Right renal pelvis (tissue), 4 donors: ENCODE measurements around the gene PMF1. TPM values are rescaled to one million over a fixed set of nuclear protein-coding genes. Genes with fewer than 3 reads are reported as not detected.

Source experiments
- DNase-seq, 4 donors: peaks; one replicate each; pipeline ENCODE4 v3.0.0-alpha.2; 2013; ENCODE audit warnings: low read depth in 4 of 4, low spot score in 3 of 4, missing footprints in 1 of 4
- polyA plus RNA-seq, 4 donors: library from polyadenylated mRNA; unstranded; fragments of 120-200 nt; gene quantifications; one replicate each; pipeline ENCODE4 v1.2.1, GENCODE V29; 2013; ENCODE audit not compliant: insufficient read length in 4 of 4

PMF1 gene
- polyA plus RNA-seq, 4 donors, result 85.7 to 87.8 (median 86.9) TPM

- DNase-seq, result no peak
These were observed 49.9 kb downstream of the PMF1 start for GRCh38 chr1:156262461-156263287.

DNA sequence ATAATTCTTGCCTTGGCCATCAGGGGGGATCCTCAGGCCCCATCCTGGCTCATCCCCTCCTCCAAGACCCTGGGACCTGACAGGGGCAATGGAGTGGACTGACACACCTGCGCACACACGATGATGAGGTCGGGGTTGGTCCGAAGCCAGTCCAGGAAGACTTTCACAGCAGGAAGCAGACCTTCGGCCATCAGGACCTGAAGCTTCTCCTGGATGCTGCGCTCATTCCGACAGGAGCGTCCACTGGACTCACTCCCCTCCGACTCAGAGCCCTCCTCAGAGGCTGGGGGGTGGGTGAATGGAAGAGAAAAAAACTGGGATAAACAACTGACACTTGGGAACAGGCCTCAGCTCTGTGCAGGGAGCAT is 50.5 kb downstream of the PMF1 start:
- no peak for DNase-seq

DNA sequence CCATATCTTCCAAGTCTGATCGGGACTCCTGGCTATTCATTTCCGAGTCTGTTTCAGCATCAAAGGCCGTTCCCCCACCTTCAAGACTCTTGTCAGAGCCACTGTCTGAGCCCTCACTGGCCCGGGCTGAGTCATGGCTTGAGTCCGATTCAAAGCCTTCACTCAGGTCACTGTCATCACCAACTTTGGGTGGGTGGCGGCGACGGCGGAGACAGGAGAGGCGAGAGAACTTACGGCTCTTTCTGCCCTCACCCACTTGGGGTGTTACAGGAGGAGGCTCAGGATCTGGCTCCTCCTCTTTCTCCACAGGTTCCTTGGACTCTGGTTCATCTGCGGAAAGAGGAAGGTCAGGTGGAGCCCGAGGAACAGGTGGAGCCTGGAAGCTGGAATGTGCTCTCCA is 53.2 kb downstream of the PMF1 start:
- no peak for DNase-seq

- DNase-seq, result no peak
These were observed 55.5 kb downstream of the PMF1 start for GRCh38 chr1:156268336-156268735.

DNA sequence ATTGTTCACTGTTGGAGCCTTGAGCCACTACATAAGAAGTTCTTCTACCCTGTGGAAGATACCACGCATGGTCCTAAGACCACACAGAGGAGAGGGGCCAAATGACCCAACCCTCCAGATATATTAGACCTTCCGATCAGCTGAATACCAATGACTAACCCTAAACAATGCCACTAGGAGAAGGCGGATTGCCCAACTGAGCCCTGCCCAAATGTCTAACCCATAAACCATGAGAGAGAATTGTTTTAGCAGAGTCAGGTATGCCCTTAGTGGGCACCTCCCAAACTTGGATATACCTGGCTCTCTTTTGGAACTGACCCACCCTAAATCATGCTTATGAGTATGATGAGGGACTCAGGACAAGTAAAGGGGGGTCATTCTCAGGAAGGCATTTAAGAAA is 57.5 kb downstream of the PMF1 start:
- DNase-seq, result no peak

DNA sequence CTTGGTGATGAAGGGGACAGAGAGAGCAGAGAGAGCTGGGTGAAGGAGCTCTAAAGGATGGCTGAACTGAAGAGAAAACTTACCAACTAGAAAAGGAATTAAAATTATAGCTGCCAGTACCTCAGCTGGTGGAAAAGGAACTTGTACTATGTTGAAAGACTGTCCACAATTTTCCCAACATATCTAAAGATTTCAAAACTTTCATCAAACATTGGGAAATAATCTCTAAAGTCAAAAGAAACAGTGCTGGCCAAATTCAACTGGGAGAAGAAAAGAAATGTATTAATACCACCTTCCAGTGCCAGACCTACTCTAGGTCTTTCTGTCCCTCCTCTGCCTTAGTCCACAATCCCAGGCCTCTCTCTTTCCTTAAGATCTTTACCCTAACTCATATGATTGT is 63.7 kb downstream of the PMF1 start:
- DNase-seq, result no peak

GRCh38 chr1:156276966-156277381 is 64.2 kb downstream of the PMF1 start:
- no peak for DNase-seq

DNA sequence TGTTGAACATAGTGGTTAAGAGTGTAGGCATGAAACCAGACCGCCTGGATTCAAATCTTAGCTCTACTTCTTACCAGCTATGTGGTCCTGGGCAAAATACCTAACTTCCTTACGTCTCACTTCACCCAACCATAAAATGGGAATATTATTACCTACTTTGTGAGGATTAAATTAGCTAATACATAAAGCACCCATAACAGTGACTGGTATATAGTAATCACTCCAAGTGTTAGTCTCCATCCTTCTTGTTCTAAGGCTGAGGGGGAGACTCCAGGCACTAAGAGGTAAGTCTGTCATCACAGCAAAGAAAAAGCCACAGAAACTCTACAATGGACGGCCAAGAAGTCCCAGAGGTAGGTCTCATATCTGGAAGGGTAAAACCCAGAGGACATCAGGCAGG is 67.0 kb downstream of the PMF1 start:
- DNase-seq, result no peak

DNA sequence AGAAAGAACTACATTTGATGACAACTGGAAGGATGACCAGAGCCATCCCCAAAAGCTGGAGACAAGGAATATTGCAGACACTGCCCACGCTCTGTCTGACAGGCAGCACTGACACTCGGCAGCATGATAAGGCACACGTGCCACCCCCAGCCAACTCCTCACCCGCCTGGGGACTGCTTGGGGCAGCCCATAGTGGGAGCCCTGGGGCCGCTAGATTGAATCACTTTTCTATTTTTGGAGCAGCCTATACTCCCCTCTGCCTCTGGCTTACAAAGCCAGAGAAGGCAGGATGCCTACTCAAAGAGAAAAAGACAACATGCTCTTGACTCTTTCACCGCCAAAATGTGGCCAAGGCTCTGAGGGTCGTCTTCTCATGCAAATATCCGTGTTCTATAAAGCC is 68.5 kb downstream of the PMF1 start:
- DNase-seq, result no peak

- DNase-seq, result no peak
These were observed 69.1 kb downstream of the PMF1 start for GRCh38 chr1:156281693-156282478.

- peak; percentile 95 to 99 (median 98) for DNase-seq
These were observed 69.8 kb downstream of the PMF1 start, which contains the start of gene SMG5 for GRCh38 chr1:156282479-156283222. Gene SMG5 (minus strand): TSS chr1:156282825. CDS start chr1:156282680, 145 bp downstream.

DNA sequence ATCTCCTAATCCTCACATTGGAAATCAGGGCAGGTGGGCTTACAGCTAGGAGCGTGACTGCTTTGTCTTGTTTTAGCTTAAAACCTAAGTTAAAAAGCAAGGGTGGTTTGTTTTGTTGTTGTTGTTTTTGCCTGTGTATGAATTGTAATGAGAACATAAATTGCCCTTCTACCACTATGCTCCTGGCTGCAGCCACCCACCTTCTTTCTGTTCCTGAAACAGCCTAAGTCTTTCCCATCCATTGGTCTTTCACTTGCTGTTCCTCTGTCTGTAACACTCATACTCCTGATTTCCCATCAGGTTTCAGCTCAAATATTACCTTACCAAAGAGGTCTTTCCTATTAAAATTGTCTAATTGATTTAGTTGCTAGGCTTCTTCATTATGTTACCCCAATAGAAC is 70.7 kb downstream of the PMF1 start:
- no peak for DNase-seq

DNA sequence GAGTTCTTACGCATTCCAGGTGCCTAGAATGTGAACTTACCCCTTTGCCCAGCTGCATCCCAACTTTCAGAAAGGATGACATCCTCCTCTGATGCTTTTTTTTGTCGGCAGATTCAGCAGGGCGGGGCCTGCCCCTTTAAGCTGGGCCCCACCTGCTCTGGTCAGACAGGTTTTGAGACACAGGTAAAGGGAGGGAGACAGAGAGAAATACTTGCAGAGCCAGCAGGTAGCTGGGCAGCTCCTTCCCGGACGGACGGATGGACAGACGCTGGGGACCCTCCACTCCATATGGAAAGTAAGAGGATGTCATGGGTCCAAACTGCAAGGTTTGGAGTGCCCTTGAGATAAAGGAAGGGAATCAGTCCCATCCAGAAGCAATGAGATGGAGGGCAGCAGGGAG is 71.3 kb downstream of the PMF1 start, which contains the start of gene TMEM79:
TMEM79 (plus strand) TSS at position 214 of the 400 bp plus-strand sequence. CDS start 902 bp downstream, outside the sequence.
- no peak for DNase-seq

DNA sequence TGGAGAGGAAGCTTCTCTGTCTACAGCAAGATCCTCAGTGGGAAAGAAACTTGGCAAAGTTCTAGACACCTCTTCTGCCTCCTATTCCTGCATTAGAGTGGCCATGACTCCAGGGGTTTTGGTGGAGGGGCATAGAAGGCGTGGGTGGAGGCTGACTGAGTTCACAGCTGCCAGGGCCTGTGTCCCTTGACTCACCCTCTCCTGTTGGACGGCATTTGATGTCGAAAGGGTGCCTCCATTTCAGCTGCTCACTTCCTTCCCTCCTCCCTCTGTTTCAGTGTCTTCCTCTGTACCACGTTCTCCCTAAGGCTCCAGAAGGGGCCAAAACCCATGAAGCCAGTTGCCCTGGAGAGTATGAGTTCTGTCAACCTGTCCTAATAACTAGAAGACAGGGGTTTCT is 72.0 kb downstream of the PMF1 start:
- no peak for DNase-seq

- no peak for DNase-seq
These were observed 72.6 kb downstream of the PMF1 start for GRCh38 chr1:156285437-156285836.

DNA sequence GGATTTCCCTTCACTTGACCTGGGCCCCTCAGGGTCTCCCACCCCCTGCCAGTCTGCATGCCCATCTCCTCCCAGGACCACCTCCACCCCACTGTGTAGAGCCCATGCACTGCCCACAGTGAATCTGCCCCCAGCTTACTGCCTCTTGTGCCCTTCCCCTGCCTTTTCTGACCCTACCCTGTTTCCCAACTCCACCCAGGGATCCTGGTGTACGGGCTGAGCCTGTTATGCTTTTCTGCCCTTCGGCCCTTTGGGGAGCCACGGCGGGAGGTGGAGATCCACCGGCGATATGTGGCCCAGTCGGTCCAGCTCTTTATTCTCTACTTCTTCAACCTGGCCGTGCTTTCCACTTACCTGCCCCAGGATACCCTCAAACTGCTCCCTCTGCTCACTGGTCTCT is 73.3 kb downstream of the PMF1 start:
- no peak for DNase-seq

Other genes with a start within 250 kb of the PMF1 start
- 10 to 100 TPM; 75.9 to 86.8 (median 80.2) TPM for gene ARHGEF2, start 234.5 kb upstream of the PMF1 start, polyA plus RNA-seq
- 100 to 1,000 TPM; 388 to 421 (median 420) TPM for gene SSR2, start 192.1 kb upstream of the PMF1 start, polyA plus RNA-seq
- gene UBQLN4, start 159.2 kb upstream of the PMF1 start, polyA plus RNA-seq, result 10 to 100 TPM; 48.6 to 56.0 (median 52.2) TPM
- gene LAMTOR2, start 158.2 kb upstream of the PMF1 start, polyA plus RNA-seq, result 10 to 100 TPM; 50.1 to 69.4 (median 54.7) TPM
- gene RAB25, start 151.8 kb upstream of the PMF1 start, polyA plus RNA-seq, result 10 to 100 TPM; 51.6 to 65.8 (median 57.7) TPM
- gene MEX3A, start 130.5 kb upstream of the PMF1 start, polyA plus RNA-seq, result 10 to 100 TPM; 42.9 to 50.2 (median 46.4) TPM
- gene LMNA, start 98.3 kb upstream of the PMF1 start, polyA plus RNA-seq, result 100 to 1,000 TPM in 1 of 4 donors, 10 to 100 TPM in 3; 78.9 to 123 (median 90.4) TPM
- 10 to 100 TPM; 18.2 to 27.1 (median 21.5) TPM for gene SEMA4A, start 59.4 kb upstream of the PMF1 start, polyA plus RNA-seq
- gene SLC25A44, start 18.9 kb upstream of the PMF1 start, polyA plus RNA-seq, result 10 to 100 TPM; 26.9 to 32.7 (median 30.7) TPM
- gene BGLAP, start 29.2 kb downstream of the PMF1 start, polyA plus RNA-seq, result 1 to 10 TPM; 1.5 to 3.7 (median 2.3) TPM
- gene PAQR6, start 35.0 kb downstream of the PMF1 start, polyA plus RNA-seq, result 1 to 10 TPM; 2.5 to 5.0 (median 3.8) TPM
- gene SMG5, start 69.8 kb downstream of the PMF1 start, polyA plus RNA-seq, result 10 to 100 TPM; 60.8 to 64.6 (median 62.6) TPM
- 1 to 10 TPM; 4.8 to 7.5 (median 6.3) TPM for gene TMEM79, start 71.3 kb downstream of the PMF1 start, polyA plus RNA-seq
- 10 to 100 TPM; 57.3 to 70.0 (median 63.4) TPM for gene GLMP, start 82.7 kb downstream of the PMF1 start, polyA plus RNA-seq
- gene VHLL, start 86.3 kb downstream of the PMF1 start, polyA plus RNA-seq, result under 1 TPM in 1 of 4 donors, not detected in 3; 0.24 TPM
- 100 to 1,000 TPM; 313 to 349 (median 342) TPM for gene CCT3, start 125.3 kb downstream of the PMF1 start, polyA plus RNA-seq
- 1 to 10 TPM in 2 of 4 donors, under 1 TPM in 2; 0.62 to 1.7 (median 0.94) TPM for gene TSACC, start 125.5 kb downstream of the PMF1 start, polyA plus RNA-seq
- 10 to 100 TPM; 11.7 to 17.3 (median 13.4) TPM for gene RHBG, start 156.2 kb downstream of the PMF1 start, polyA plus RNA-seq